MG63 (cell line): Measurements from ENCODE around the gene EIF3F. TPM values are rescaled to one million over a fixed set of nuclear protein-coding genes. Genes with fewer than 3 reads are reported as not detected.
"Not testable (repeated sequence)": the region's sequence is repeated elsewhere in the genome, so short reads cannot be mapped to it uniquely, and the experiment has no call there.

Experiments used
- DNase-seq: peaks from one replicate; pipeline ENCODE4 v3.0.0-alpha.2; 2020
- H3K27me3 ChIP-seq: fragments of 250-450 bp; sonication (Bioruptor Pico); 2 replicates; pipeline ENCODE4 v1.5.1; 2020; ENCODE audit warnings: mild to moderate bottlenecking, moderate library complexity
- H3K36me3 ChIP-seq: fragments of 250-450 bp; sonication (Bioruptor Pico); 2 replicates; pipeline ENCODE4 v1.5.1; 2020; ENCODE audit warnings: mild to moderate bottlenecking, moderate library complexity
- H3K4me3 ChIP-seq: fragments of 250-450 bp; sonication (Bioruptor Pico); 2 replicates; pipeline ENCODE4 v1.5.1; 2020; ENCODE audit warnings: mild to moderate bottlenecking, moderate library complexity
- H3K9me3 ChIP-seq: fragments of 250-450 bp; sonication (Bioruptor Pico); 2 replicates; pipeline ENCODE4 v1.5.1; 2020; ENCODE audit warnings: mild to moderate bottlenecking, moderate library complexity
- total RNA-seq: library from RNA; depleted of rRNA; stranded (reverse); fragments of >200 nt; shearing (Covaris generic); gene quantifications from 2 replicates; pipeline ENCODE4 v1.2.3, GENCODE V29; 2014; ENCODE audit warnings: low replicate concordance

EIF3F gene
- total RNA-seq, 1 experiment from 2014 or later, result 387 TPM

DNA sequence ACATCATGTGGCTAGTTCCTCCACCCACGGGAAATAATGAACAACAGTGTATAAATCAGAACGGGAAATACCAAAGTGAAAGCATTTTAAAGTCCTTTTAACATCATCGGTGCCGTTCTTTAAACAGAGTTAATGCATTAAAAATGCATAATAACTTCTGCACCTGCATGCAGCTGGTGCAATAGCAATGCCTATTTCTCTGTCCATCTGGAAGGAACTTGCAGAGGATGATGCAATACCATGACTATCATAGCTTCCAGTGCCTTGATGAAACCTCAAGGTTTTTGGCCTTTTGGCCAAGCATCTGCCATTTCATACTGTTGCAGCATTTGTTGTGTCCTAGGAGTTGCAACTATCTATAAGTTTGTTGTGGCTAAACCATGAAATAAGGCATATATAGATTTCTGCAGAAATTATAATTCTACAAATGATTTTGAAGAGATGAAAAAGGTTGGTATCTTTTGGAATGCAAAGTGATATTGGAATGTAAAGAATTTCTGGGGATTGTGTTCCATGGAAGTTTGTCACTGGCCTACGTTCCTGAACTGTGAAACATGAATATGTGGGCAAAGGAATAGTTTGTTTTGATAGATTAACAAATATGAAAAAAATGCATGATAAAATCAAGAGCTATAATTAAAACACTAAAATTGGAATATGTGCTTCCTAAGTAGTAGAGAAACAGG, 9.8 kb upstream of the EIF3F start:
- H3K4me3 ChIP-seq, result 0 out of 2 replicates have a peak overlapping the region, but pooled peaks have one; percentile 5
- DNase-seq, result peak; percentile 50
- no peaks in the 10 kb centered on the region for H3K27me3 ChIP-seq
- no peaks in the 10 kb centered on the region for H3K9me3 ChIP-seq
- H3K36me3 ChIP-seq, result no peaks in the 10 kb centered on the region

- H3K4me3 ChIP-seq, result no peak overlapping the region
- DNase-seq, result no peak
- H3K9me3 ChIP-seq, result no peaks in the 10 kb centered on the region
- H3K36me3 ChIP-seq, result no peaks in the 10 kb centered on the region
- H3K27me3 ChIP-seq, result no peaks in the 10 kb centered on the region
These were observed 5.4 kb upstream of the EIF3F start for GRCh38 chr11:7981619-7982157.

DNA sequence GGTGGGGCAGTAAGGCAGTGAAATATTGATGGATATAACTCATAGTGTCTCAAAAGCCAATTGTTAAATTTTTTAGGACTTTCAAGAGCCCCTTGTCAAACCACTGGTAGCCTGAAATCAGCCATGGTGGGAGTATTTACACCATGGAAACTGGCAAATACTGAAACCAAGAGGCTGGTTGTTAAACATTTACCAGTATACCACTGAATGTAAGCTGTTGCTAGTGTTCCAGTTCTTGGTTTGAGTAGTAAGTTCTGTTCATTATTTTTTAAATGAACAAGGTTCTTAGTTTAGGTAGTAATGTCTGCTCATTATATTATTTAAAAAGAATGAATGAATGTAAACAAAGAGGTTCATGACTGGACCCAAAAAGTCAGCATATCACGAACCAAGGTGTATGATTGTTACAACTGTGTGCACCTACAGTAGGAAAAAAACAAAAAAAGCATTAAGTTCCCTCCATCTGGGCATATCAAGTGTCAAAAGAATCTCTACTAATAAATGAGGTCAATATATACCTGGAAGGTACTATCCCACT, 4.5 kb upstream of the EIF3F start:
- H3K4me3 ChIP-seq, result no peak overlapping the region
- H3K9me3 ChIP-seq, result no peaks in the 10 kb centered on the region
- H3K36me3 ChIP-seq, result no peaks in the 10 kb centered on the region; the same call in 1 of the 2 replicates
- no peak for DNase-seq
- H3K27me3 ChIP-seq, result no peaks in the 10 kb centered on the region

DNA sequence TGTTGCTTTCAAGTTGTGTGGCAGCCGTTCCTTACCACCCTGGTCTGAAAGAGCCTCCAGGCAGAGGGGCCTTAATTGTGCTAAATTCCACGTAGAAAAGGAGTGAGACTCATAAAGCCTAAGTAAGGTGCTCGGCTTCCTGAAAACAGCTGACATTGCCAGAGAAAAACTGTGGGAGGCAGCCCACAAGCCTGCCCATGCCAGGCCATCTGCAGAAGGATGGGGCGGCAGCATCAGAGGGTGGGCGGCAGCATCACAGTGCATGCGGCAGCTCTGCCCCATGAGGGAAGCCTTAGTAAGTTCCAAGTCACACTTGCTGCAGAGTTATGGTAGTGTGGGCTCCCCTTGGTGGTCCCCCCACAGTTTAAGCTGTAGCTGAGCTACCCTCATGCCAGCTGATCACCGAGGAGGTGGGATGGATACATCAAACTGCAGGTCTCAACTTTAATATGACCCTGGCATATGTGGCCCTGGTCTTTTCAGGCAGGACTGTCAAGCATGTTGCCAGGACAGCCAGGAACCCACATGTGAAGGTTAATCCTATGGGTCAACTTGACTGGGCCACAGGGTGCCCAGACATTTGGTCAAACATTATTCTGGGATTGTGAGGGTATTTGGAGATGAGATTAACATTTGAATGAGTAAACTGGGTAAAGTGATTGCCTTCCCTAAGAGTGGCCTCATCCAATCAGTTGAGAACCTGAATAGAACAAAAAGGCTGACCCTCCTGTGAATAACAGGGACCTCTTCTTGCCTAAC, 3.1 kb upstream of the EIF3F start:
- H3K4me3 ChIP-seq, result no peak overlapping the region
- H3K27me3 ChIP-seq, result no peaks in the 10 kb centered on the region
- no peak for DNase-seq
- H3K36me3 ChIP-seq, result peaks cover 13% of the 10 kb centered on the region
- no peaks in the 10 kb centered on the region for H3K9me3 ChIP-seq

GRCh38 chr11:7987560-7987883, 385 bp downstream of the EIF3F start:
- not testable (repeated sequence) for DNase-seq, H3K9me3 ChIP-seq, H3K27me3 ChIP-seq
- H3K36me3 ChIP-seq, result peaks cover 45% of the 10 kb centered on the region
- H3K4me3 ChIP-seq, result peak overlapping the region; percentile 90

- DNase-seq, result no peak
- no peaks in the 10 kb centered on the region for H3K9me3 ChIP-seq
- peaks cover 85% of the 10 kb centered on the region for H3K36me3 ChIP-seq
- no peaks in the 10 kb centered on the region for H3K27me3 ChIP-seq
- no peak overlapping the region for H3K4me3 ChIP-seq
These were observed 7.6 kb downstream of the EIF3F start for GRCh38 chr11:7994581-7995278.

GRCh38 chr11:7999795-8000194, 12.7 kb downstream of the EIF3F start:
- Histone ChIP-seq H3K9me3 (no peaks in the 10 kb centered on the region), H3K36me3 (peaks cover 38% of the 10 kb centered on the region), H3K4me3 (no peak overlapping the region), H3K27me3 (no peaks in the 10 kb centered on the region)
- DNase-seq, result no peak

DNA sequence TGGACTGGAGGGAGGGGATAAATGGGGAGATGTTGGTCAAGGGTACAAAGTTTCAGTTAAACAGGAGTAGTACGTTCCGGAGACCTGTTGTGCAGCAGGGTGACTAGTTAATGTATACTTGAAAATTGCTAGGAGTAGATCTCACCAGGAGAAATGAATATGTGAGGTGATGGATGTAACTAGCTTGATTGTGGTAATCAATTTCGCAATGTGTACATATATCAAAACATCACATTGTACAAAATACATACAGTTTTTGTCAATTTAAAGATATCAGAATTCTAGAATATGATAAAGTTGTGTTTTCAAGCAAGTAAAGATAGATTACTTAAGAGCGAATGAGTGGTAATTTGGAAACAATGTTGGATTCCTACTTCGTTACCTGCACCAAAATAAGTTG, 13.3 kb downstream of the EIF3F start:
- H3K9me3 ChIP-seq, result no peaks in the 10 kb centered on the region
- no peak for DNase-seq
- no peak overlapping the region for H3K4me3 ChIP-seq
- peaks cover 32% of the 10 kb centered on the region for H3K36me3 ChIP-seq
- no peaks in the 10 kb centered on the region for H3K27me3 ChIP-seq

DNA sequence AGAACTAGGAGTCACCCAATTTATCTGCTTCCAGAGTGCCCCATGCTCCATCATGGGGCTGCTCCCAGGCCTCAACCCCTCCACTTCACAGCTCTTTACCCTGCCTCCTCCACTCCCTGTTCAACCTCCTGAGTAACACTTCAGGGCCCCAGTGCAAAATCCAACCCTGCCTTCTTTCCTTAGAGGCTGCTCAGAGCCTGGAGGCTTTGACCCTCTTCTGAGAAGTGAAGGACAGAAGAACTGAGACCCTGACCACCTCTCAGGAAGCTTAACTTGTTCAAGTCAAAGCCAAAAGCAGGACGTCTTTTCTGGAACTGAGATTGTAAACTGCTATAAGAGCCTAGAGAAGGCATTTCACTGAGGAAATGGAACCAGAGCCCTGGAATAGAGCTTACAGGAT, 15.5 kb downstream of the EIF3F start:
- no peaks in the 10 kb centered on the region for H3K9me3 ChIP-seq
- no peak overlapping the region for H3K4me3 ChIP-seq
- H3K36me3 ChIP-seq, result peaks cover 9% of the 10 kb centered on the region
- DNase-seq, result no peak
- H3K27me3 ChIP-seq, result no peaks in the 10 kb centered on the region

DNA sequence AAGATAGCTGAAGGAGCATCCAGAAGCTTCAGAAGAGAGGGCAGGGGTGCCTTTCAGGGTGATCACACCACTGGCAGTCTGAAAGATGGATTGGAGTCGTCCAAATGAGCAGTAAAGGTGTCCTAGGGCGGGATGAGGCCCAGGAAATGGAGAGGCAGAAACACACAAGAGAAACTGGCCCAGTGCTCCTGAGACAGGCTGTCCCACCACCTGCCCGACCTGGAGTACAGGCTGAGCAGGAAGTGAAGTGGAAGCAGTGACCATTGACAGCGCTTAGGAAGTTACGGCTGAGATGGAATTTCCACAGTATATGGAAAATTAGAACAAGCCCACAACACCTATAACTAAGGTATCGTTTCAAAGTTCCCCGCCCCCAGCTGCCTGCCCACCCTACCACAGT, 16.1 kb downstream of the EIF3F start:
- Histone ChIP-seq H3K36me3 (peaks cover 5% of the 10 kb centered on the region), H3K27me3 (no peaks in the 10 kb centered on the region), H3K4me3 (no peak overlapping the region), H3K9me3 (no peaks in the 10 kb centered on the region)
- no peak for DNase-seq

DNA sequence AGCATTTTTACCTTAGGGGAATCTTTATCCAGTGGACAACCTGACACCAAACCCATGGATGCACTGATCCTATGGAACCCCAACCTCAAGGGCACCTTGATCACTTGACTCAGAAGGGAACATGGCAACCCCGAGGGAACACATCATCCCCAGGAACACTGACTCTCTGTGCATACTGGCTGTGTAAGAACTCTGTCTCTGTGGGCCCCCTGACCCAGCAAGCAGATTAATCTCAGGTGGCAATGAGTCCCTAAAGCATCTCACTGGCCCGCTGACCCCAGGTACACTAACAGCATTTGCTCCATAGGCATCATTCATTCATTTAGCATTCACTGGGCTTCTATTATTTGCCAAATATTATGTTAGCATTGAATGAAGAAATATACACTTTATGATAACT, 16.9 kb downstream of the EIF3F start:
- Histone ChIP-seq H3K27me3 (no peaks in the 10 kb centered on the region), H3K4me3 (no peak overlapping the region), H3K9me3 (no peaks in the 10 kb centered on the region), H3K36me3 (no peaks in the 10 kb centered on the region)
- no peak for DNase-seq

DNA sequence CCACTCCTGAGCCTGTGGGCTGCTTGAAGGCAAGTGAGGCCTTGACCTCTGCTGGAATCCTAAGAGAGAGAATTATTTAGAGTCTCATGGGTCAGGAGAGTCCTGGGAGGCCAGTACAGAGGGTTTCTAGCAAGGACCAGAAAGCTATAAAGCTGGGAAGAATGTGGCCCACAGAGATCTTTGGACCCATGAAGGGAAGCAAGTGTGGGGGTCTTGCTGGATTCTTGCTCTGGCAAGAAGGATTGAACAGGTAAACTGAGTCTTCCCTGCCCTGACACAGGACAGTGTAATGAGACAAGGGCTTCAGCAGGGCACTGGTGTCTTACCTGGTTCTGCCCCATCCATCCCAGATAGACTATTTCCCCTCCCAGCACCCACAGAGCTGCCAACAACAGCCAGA, 18.4 kb downstream of the EIF3F start:
- H3K27me3 ChIP-seq, result no peaks in the 10 kb centered on the region
- no peak overlapping the region for H3K4me3 ChIP-seq
- H3K9me3 ChIP-seq, result no peaks in the 10 kb centered on the region
- DNase-seq, result no peak
- H3K36me3 ChIP-seq, result no peaks in the 10 kb centered on the region

DNA sequence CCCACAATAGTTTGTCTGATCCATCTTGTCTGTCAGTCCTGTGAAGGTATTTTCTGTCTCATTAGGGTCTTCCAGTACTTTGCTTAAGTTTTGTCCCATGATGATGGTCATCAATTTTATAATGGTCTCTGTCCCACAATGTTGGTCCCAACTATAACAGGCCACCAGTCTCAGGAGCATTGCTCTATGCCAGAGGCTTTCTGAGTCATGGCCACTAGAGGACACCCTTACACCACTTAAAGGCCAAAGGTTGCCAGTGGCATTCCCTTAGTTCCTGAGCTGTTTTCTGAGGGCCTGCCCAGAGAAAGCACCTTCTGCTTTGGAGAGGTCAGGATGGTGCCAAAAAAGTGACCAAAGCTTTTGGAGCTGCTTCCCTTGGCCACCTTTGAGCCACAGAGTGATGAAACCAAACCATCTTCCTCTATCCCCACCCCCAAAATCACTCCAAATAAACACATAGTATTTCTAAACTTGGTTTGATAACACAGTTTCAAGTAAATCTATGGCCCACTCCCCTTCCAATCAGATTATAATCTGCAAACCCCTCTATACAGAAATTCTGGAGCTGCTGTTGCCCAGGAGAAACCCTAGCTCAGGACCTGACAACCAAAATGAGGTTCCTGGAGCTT, 19.3 kb downstream of the EIF3F start:
- Histone ChIP-seq H3K4me3 (no peak overlapping the region), H3K36me3 (no peaks in the 10 kb centered on the region), H3K27me3 (no peaks in the 10 kb centered on the region), H3K9me3 (no peaks in the 10 kb centered on the region)
- peak; percentile 51 for DNase-seq

- Histone ChIP-seq H3K27me3 (no peaks in the 10 kb centered on the region), H3K36me3 (no peaks in the 10 kb centered on the region), H3K9me3 (no peaks in the 10 kb centered on the region), H3K4me3 (no peak overlapping the region)
- no peak for DNase-seq
These were observed 21.1 kb downstream of the EIF3F start for GRCh38 chr11:8008212-8008611.

DNA sequence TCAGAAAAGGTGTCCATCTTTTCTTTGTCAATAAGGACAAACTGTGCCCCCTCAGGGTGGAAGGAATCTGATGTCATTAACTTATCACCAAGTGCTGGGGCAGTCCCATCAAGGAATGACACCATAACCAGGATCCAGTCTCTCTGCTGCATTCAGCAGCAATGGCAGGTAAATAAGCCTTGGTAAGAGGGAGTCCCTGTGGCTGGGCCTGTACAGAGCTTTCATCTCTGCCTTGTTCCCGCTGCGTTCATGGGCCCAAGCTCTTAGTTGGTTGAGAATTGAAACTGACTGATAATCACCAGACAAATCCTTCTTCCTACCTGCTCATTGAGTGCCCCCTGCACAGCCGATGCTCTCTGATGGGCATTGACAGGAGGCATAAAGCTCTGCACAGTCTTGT, 22.7 kb downstream of the EIF3F start:
- H3K36me3 ChIP-seq, result no peaks in the 10 kb centered on the region
- no peak for DNase-seq
- no peak overlapping the region for H3K4me3 ChIP-seq
- no peaks in the 10 kb centered on the region for H3K27me3 ChIP-seq
- H3K9me3 ChIP-seq, result no peaks in the 10 kb centered on the region

GRCh38 chr11:8011371-8011770, 24.2 kb downstream of the EIF3F start:
- H3K9me3 ChIP-seq, result no peaks in the 10 kb centered on the region
- H3K4me3 ChIP-seq, result no peak overlapping the region
- DNase-seq, result no peak
- no peaks in the 10 kb centered on the region for H3K27me3 ChIP-seq
- no peaks in the 10 kb centered on the region for H3K36me3 ChIP-seq

DNA sequence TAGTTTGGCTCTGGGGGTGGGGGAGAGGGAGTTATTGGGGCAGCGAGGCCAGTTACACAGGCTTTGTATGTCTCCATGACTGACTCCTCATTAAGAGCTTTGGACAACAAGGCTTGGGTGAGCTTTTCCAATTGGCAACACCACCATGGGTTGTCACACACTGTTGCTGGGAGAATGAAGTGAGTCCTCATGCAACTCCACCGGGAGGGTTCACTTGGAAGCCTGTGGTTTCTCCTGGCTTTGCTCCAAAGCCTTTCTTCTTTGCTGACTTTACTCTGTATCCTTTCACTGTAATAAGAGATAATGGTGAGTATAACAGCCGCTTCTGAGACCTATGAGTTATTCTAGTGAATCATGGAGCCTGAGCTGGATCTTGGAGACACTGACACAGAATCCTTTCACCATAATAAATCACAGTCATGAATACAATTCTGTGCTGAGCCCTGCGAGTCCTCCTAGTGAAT, 24.9 kb downstream of the EIF3F start:
- Histone ChIP-seq H3K36me3 (no peaks in the 10 kb centered on the region), H3K27me3 (no peaks in the 10 kb centered on the region), H3K4me3 (no peak overlapping the region), H3K9me3 (no peaks in the 10 kb centered on the region)
- peak; percentile 73 for DNase-seq
